GM04503 (cell line): Measurements from ENCODE around the gene STEAP3.

ENCODE experiments used
- DNase-seq: peaks from one replicate; pipeline ENCODE4 v3.0.0-alpha.2; 2012; ENCODE audit warnings: low read depth

The STEAP3 gene

GRCh38 chr2:119295688-119296375, 72.2 kb downstream of the STEAP3 start:
- DNase-seq = no peak

- no peak for DNase-seq
Measured at GRCh38 chr2:119301413-119301812, 77.8 kb downstream of the STEAP3 start.

- no peak for DNase-seq
Measured at GRCh38 chr2:119304847-119305246, 81.2 kb downstream of the STEAP3 start.

- no peak for DNase-seq
Measured at GRCh38 chr2:119305497-119306195, 82.0 kb downstream of the STEAP3 start.

DNA sequence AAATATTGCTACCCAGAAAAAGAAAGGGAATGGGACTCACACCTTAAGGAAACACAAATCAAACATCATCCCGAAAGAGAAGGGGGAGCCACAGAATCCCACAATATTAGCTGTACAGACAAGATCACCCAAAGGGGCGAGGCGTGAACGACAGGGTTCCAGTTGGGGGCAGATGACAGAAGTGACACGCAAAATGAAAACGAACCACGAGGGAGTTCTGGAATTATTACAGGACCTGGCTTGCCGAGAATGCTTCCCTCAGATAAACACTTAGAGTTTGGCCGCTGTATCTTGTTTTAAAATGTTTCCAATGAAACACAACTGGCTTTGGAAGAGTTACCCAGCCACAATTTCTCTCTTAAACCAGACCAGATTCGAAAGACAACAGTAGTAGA, 82.6 kb downstream of the STEAP3 start:
- no peak for DNase-seq

GRCh38 chr2:119307419-119308140, 83.9 kb downstream of the STEAP3 start:
- DNase-seq = no peak

GRCh38 chr2:119308793-119309330, 85.2 kb downstream of the STEAP3 start:
- no peak for DNase-seq

DNA sequence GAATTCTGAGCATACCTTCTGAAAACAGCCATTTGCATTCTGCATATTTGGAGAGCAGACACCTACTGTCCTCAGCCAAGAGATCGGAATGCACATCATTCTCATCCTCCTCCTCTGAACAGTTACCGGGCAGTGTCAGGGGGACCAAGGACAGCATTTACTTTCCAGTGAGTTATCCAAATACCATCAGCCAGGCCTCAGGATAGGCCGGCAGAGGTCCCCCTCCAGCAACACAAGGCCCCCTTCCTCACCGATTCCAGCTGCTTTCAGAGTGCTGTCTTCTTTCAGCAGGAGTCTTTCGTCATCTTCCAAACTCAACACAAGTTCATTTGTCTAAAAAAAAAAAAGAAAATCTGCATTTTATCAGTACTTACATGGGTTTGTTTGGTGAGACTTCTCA, 87.7 kb downstream of the STEAP3 start:
- no peak for DNase-seq

DNA sequence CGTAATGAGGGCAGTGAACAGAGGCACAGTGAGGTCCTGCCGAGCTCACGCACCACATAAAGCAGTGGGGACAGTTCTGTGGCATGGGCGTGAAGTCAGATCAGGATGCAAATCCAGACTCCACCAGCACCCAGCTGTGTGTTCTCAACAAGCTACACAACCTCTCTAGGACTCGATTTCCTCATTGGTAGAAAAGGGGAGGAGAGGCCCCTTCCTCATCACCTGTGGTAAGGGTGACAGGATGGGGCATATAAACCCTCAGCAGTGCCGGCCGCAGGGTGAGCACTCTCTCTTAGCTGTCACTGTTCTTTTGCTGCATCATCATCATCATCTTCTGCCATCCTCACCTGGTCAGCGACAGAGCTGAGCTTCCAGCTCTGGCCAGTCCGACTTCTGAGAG, 88.2 kb downstream of the STEAP3 start:
- no peak for DNase-seq
